ENCODE data around the gene ZC3H13.

ZC3H13 gene

GRCh38 chr13:45940061-45940460 lies 112.5 kb downstream of the ZC3H13 start:
- no peak for DNase-seq (ENCODE audit: low spot score)

- DNase-seq (ENCODE audit: low spot score) = no peak
Measured at GRCh38 chr13:45936621-45937020, 115.9 kb downstream of the ZC3H13 start.

GRCh38 chr13:45934283-45934682 lies 118.3 kb downstream of the ZC3H13 start:
- DNase-seq (ENCODE audit: low spot score) = no peak

DNA sequence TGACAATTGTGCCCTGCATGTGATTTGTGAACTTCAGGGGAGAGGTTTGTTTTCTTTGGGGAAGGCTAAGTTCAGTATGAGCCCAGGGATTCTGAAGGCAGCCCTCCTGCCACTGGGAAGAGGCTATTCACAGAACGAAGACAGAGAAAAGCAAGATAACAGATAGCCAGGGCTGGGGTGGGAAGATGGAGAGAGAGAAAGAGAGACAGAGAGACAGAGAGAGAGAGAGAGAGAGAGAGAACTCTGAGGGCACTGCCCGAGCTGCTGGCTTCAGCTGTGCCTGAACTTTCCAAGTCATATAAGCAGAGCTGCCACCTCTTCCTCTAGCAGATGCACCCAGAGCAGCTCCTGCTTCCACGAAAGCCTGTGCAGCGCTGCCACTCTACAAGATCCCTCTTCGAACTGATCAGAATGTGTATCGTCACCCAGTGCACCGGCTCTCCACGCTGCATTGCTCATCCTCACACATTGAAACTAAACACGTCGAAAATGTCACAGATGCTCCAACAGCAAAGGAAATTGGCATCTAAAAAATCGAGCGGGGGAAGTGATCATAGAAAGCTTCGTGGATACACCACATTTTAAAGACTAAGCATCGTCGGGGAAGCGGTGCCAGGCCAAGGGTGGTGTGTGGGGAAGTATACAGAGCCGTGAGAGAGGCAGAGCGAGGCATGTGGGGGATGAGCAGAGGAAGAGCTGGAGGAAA lies 119.2 kb downstream of the ZC3H13 start:
- no peak for DNase-seq (ENCODE audit: low spot score)

DNA sequence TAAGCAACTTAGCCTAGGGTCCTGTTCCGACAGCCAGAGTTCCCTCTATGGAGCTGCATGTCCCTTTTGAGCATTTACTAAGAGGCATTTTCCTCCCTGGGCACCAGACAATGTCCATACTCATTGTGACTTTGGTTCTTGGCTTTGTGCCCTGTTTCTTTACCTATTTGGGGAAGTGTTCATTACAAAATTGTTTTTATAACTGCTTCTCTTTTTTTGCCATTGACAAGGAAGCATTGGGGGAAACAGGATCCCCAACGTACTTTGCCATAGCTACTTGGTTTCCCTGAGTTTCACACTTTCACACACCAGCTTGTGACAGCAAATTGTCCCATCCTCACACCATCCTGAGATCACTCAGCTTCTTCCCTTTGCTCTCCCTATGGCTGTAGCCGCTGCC lies 119.9 kb downstream of the ZC3H13 start:
- no peak for DNase-seq (ENCODE audit: low spot score)

GRCh38 chr13:45932172-45932571 lies 120.4 kb downstream of the ZC3H13 start:
- DNase-seq (ENCODE audit: low spot score) = no peak

GRCh38 chr13:45931211-45931610 lies 121.3 kb downstream of the ZC3H13 start:
- DNase-seq (ENCODE audit: low spot score) = no peak

DNA sequence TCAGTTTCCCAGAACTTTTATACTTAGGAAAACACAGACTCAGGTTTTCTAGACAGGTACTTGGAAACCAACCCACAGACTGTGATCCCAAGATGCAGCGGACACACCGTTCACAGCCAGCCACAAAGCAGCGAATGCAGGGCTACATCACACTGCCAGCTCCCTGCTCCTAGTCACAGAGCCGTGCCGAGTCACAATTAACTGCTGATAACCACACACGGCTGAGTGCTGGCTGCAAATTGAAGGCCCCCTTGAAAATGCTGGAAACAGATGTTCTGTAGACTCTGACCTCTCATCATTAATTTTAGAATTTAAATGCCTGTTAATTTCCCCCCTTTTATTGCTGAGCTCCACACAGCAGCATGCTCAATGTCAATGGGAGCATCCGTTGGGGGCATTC lies 122.4 kb downstream of the ZC3H13 start:
- DNase-seq (ENCODE audit: low spot score) = no peak

DNA sequence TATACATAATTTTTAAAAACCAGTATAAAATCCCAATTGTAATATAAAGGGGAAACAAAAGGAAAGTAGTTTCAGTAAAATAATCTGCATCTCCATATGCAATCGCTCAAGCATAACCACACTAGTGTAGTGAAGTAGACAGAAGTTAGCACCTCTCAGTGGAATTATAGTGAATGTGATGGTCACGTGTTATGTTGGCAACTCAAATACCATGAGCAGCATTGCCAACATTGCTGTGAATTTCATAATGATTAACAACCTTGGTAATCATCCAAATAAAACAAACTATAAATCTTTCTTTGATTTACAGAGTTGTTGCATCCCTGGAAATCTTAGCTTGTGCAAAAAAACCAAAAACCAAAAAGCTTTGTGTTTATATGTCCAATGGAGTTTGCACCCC lies 123.7 kb downstream of the ZC3H13 start:
- no peak for DNase-seq (ENCODE audit: low spot score)

- DNase-seq (ENCODE audit: low spot score) = no peak
Measured at GRCh38 chr13:45928176-45928575, 124.4 kb downstream of the ZC3H13 start.

DNA sequence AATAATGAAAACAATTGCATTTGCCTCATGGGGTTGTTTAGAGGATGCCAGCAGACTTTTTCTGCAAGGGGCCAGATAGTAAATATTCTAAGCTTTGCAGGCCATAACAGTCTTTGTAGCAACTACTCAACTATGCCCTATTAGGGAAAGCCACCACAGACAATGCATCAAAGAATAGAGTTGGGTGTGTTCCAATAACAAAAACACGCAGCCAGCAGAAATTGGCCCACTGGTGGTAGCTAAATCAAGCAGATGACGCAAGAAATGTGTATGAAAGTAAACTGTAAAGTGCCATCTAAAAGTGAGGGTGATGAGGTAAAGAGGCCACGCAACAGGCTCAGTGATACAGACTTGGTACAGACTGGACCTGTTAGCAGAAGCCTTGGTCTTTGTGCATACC lies 125.8 kb downstream of the ZC3H13 start:
- no peak for DNase-seq (ENCODE audit: low spot score)

DNA sequence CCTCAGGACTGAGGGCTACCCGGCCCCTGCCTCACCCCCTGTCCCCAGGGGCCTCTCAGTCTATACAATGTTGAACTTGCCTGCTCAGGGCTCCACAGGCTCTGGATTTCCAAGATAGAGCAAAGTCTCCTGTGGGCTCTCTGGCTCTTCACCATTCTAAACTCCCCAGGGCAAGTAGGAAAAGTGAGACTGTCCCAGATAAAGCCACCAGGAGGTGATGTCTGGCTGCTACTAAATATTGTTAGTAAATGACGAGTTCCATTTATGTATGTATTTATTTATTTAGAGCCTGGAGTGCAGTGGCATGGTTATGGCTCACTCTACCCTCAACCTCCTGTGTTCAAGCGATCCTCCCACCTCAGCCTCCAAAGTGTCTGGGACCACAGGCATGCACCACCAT lies 127.4 kb downstream of the ZC3H13 start:
- DNase-seq (ENCODE audit: low spot score) = no peak

GRCh38 chr13:45921162-45921736 lies 131.3 kb downstream of the ZC3H13 start:
- no peak for DNase-seq (ENCODE audit: low spot score)

DNA sequence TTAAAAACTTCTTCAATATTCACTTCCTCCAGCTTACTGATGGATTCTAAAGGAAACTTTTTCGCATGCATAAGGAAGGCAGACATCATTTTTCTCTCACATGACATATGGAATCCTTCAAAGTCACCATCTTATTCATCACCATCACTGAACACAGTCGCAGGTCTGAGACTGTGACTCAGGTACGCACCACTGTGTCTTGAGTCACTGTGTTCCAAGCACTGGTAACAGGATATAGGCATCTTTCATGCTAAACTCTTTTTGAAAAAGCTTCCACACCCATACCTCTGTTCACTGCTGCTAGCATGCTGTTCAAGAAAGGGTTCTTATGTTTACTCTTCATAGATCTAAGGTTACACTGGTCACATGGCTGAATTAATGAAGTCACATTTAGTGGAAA lies 133.9 kb downstream of the ZC3H13 start:
- no peak for DNase-seq (ENCODE audit: low spot score)

GRCh38 chr13:45917019-45917418 lies 135.5 kb downstream of the ZC3H13 start:
- no peak for DNase-seq (ENCODE audit: low spot score)

- no peak for DNase-seq (ENCODE audit: low spot score)
Measured at GRCh38 chr13:45915686-45916439, 136.7 kb downstream of the ZC3H13 start.

- DNase-seq (ENCODE audit: low spot score) = peak; percentile 71
Measured at GRCh38 chr13:45909673-45910072, 142.9 kb downstream of the ZC3H13 start.

- DNase-seq (ENCODE audit: low spot score) = no peak
Measured at GRCh38 chr13:45909089-45909488, 143.5 kb downstream of the ZC3H13 start.

DNA sequence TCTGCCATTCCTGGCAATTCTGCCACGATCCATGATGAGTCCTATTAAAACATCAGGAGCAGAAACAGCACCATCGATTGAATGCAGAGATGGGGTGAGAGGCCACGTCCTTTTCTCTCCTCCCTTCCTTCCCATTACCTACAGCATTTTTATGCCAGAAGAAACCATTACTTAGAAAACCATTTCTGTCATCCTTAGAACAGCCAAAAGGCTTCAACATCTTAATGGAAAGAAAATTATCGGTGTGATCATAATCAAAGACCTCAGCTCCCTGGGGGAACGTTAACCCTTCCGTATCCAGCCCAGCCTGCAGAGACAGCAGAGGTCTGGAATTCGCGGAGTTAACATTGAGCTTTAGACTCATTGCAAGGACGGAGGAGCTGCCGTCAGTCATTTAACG lies 145.0 kb downstream of the ZC3H13 start:
- DNase-seq (ENCODE audit: low spot score) = no peak

Data from left forelimb (tissue), 1 donor.